GM21825 (cell line): ENCODE data around the gene ROR2.

Source experiments
- ATAC-seq: cut with Tn5 transposase; IDR thresholded peaks from one replicate; pipeline ENCODE4 v1.9.1; 2021; ENCODE audit warnings: mild to moderate bottlenecking, moderate library complexity; ENCODE audit not compliant: unreplicated experiment

Gene ROR2

DNA sequence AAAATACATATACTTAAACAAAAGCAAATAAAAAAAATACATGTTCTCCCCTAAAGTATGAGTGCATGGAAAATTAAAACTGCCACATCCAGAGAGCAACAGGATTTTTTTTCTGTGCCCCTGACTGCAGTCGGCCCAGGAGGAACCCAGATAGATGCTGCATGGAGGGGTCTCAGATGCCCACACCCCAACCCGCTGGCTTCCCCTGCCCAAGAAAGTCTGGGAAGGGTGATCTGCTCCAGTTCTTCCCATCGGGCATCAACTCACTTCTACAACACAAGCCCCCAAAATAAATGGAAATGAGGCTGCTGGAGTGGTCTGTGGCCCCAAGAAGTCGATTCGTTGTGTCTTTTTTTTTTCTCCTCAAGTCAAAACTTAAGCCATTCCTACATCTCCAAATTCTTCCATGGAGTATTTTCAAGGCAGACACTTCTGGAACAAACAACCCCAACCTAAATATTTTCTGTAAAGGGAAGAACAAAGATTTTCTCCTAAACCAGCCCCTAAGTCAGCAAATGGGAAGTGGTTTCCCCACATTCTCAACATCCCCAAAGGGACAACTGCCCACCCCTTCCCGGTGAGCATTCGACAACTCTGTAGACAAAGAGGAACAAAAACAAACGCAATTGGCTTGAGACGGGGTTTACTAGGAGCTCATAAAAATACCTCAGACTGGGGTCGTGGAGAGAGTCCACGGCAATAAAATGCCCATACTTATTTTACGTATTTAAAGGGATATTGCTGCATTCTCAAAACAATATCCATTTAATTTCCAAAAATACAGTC, 46.7 kb downstream of the ROR2 start:
- no peak for ATAC-seq

GRCh38 chr9:91902475-91903125, 47.4 kb downstream of the ROR2 start:
- no peak for ATAC-seq

DNA sequence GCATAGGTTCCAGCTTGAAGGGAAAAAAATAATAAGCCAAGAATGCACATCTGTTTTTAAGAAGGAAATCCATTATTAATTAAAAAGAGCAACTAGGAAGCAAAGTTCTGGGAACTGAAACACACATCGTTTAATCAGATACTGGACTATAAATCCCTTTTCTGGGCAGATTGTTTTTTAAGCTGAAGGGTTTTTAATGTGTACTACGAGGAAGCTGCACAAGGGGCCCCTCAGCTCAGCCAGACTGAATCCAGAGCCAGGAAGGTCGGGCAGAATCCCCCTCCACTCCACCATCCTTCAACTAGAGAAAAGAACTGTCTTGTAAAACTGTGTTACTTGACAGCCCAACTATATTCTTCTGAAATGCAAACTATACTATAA, 49.2 kb downstream of the ROR2 start:
- no peak for ATAC-seq

DNA sequence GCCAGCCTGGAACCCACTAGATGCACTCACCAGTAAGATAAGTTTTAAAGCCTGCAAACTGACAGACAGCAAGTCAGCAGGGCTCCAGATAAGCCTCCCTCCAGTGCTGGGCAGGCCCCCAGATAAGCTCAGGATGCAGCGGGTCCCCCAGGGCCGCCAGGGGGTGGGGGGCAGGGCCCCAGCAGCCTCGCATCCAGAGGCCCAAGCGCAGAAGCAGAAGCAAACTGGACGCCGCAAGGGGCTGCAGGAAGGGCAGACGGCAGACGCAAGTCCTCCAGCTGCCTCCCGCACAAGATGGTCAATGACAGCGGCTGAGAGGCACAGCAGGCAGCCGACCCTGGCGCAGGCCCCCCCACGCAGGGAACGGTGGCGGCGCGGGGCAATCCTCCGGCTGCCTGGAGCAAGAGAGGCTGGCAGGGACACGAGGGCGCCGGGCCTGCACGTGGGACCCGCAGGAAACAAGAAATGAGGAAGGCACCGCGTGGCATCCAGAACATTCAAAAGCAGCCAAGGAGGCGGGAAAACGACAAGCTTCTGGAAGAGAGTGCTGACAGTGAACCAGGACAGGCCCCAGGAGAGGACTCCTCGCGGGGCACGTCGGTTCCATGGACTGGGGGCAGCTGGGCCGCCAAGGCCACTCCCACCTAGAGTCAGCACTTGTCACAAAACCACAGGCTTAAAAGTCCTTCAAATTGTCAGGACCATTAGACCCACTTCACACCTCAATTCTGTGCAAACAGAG, 49.8 kb downstream of the ROR2 start:
- ATAC-seq = no peak

- no peak for ATAC-seq
These were observed 50.4 kb downstream of the ROR2 start for GRCh38 chr9:91899594-91899993.

GRCh38 chr9:91899219-91899563, 50.8 kb downstream of the ROR2 start:
- ATAC-seq = no peak

DNA sequence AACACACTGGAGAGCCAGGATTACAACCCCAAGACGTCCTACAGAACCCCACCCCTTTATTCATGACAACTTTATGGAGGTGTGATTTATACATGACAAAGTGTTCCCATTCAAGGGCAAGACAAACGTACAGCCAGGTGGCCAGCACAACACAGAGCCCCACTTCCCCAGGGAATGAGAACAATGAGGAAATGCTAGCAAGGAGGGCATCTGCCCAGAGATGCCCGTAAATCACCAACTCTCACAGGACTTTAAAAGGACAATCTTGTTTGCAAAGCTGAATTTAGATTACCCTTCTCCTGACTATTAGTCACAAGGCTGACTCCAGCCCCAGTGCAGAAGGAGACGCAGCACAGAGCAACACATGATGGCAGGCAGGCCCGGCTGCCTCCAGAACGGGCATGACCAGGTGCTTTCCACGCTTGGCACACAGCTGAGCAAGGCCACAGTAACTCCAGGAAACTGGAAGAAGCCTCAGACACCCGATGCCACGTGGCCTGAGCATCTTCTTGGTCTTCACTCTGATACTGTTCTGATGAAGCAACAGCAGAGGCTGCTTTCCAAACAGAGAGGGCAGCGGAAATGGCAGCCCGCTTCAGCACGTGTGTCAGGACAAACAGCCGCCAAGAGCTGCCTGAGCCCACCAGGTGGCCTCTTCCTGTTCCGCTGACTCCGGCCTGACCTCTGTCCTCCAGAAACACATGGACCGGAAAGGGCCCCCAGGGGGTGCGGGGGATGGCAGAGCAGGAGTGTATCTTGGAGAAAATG, 51.4 kb downstream of the ROR2 start:
- no peak for ATAC-seq

DNA sequence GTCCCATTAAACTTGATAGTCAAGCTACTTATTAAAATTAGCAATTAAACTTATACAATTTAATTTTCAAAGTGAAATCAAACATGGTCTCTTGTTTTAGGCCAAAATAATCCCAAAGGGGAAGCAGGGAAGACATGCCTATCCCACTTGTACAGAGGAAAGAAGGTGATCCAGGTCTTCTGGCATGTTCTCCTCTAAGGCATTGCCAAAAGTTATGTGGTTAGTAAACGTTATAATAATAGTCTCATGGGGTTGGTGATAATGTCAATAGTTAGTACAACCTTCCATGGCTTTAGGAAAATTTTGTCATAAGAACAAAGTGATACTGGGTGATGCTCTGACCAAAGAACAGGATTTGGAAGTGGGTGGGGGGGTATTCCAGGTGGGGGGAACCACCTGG, 52.8 kb downstream of the ROR2 start:
- ATAC-seq = no peak

GRCh38 chr9:91896513-91897121, 53.4 kb downstream of the ROR2 start:
- no peak for ATAC-seq

GRCh38 chr9:91896097-91896496, 53.9 kb downstream of the ROR2 start:
- ATAC-seq = no peak

GRCh38 chr9:91894536-91894935, 55.5 kb downstream of the ROR2 start:
- no peak for ATAC-seq

GRCh38 chr9:91894023-91894422, 56.0 kb downstream of the ROR2 start:
- no peak for ATAC-seq

GRCh38 chr9:91891915-91892314, 58.1 kb downstream of the ROR2 start:
- ATAC-seq = no peak

- ATAC-seq = no peak
These were observed 59.4 kb downstream of the ROR2 start for GRCh38 chr9:91890662-91891061.

- no peak for ATAC-seq
These were observed 60.7 kb downstream of the ROR2 start for GRCh38 chr9:91889161-91889911.

GRCh38 chr9:91886414-91887076, 63.5 kb downstream of the ROR2 start:
- ATAC-seq = no peak

DNA sequence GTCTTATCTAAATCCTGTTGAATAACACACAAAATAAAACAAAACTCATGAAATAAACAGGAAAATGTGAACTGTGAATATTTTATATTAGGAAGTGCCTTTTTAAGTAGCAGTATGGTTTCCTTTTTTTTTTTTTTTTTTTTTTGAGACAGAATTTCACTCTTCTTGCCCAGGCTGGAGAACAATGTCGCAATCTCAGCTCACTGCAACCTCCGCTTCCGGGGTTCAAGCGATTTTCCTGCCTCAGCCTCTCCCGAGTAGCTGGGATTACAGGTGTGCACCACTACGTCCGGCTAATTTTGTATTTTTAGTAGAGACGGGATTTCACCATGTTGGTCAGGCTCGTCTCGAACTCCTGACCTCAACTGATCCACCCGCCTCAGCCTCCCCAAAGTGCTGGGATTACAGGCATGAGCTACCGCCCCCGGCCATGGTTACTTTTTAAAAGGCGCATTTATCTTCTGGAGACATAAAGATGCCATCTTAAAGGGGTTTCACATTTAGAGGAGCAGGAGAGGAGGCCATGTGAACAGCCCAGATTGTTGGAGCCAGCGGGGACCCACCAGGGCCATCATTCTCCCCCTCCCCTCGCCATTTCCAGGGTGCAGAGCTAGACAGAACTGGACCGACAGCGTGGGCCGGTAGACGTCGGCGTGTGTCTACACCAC, 64.1 kb downstream of the ROR2 start:
- ATAC-seq = no peak

DNA sequence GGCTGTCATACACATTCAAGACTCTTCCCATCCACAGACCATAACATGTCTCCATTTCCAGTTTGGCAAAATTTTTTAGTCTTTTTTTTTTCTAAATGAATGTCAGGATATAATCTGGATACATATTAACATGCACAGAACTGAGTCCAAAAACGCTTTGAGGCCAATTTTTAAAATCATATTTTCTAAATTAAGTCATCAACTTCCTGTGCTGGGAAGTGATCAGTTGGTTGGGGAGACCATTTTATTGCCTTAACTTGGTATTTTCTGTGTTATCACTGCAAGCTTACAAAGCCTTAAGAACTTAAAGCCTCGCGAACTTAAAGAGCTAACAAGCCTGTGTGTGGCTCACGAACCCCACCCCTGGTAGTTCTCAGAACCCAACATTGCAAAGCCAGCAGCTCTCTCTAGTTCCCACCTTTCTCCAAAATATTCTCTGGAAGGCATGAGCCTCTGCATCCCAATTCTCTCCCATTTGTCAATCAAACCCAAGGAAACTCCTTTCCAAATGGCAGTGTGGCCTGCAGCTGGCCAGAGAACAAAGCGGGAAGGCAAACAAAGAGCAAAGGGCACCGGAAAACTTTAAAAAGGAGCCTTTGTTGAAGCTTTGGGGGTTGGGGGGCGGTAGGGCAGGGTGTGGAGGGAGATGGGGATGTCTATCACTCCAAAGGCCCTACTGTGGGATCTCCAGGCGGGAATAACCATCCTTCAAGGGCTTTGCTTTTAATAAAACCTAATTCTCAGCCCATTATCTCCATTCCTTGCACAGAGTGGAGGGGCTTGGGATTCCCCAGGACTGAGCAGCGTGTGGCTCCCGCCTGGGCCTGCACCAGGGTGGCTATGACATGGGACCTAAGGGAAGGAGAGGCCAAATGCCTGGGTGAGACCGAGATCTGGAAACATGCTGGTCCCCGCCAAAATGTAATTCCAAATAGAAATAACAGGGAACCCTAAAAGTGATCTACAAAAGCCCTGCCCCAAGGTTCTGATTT, 65.0 kb downstream of the ROR2 start:
- ATAC-seq = no peak
